ENCODE results near the gene PTPN21. TPM values are rescaled to one million over a fixed set of nuclear protein-coding genes. Genes with fewer than 3 reads are reported as not detected.
A peak's percentile ranks its signal among the peaks of the same experiment; 100 is the strongest.

The PTPN21 gene
- total and polyA plus RNA-seq, 8 donors = 5.0 to 13.6 (median 10.5) TPM

GRCh38 chr14:88551980-88552431 lies 2.8 kb downstream of the PTPN21 start:
- no peaks in the 10 kb centered on the region for H3K27me3 ChIP-seq
- no peak for TF ChIP-seq CTCF (IDR thresholded peaks at IDR 0.05)
- DNase-seq (peak in 4 of 6 donors; percentile 18 to 67 (median 46)), ATAC-seq (peak; percentile 2 to 36 (median 24)), FAIRE-seq (no peak)
- 1 to 3% methylated on average over 23 of the region's 23 CpGs for WGBS, 2 donors
- peak overlapping the region; percentile 44 to 72 (median 51) for H3K4me3 ChIP-seq
- intact Hi-C loops (cut with DNase I) = loop anchor here in 1 of 3 donors (10.0 kb wide), 2 partner anchors 57 to 357 kb away; no protein-coding TSS in a partner anchor
- H3K27ac ChIP-seq = peak overlapping the region in 3 of 4 donors; percentile 11 to 71 (median 56)
- H3K4me1 ChIP-seq = peaks cover 8 to 33% (median 16%) of the 10 kb centered on the region in 3 donors
- H3K36me3 ChIP-seq = peaks cover 0 to 13% (median 0%) of the 10 kb centered on the region in 3 donors
- H3K9me3 ChIP-seq = no peaks in the 10 kb centered on the region

GRCh38 chr14:88551094-88551870 lies 3.5 kb downstream of the PTPN21 start:
- FAIRE-seq = no peak

GRCh38 chr14:88550078-88550477 lies 4.7 kb downstream of the PTPN21 start:
- ATAC-seq (no peak), FAIRE-seq (no peak), DNase-seq (peak in 1 of 6 donors; percentile 51)
- no peaks in the 10 kb centered on the region for H3K9me3 ChIP-seq
- H3K27me3 ChIP-seq = no peaks in the 10 kb centered on the region
- no peak for TF ChIP-seq CTCF (IDR thresholded peaks at IDR 0.05)
- peaks cover 0 to 20% (median 0%) of the 10 kb centered on the region in 3 donors for H3K36me3 ChIP-seq
- H3K27ac ChIP-seq = no peak overlapping the region
- WGBS, 2 donors = 88 to 96% methylated on average over 15 of the region's 15 CpGs
- intact Hi-C loops (cut with DNase I) = loop anchor here in 1 of 3 donors (10.0 kb wide), 2 partner anchors 55 to 355 kb away; no protein-coding TSS in a partner anchor
- H3K4me3 ChIP-seq = no peak overlapping the region
- H3K4me1 ChIP-seq = peaks cover 8 to 28% (median 16%) of the 10 kb centered on the region in 3 donors

More at GRCh38 chr14:88551094-88551870, 3.5 kb downstream of the PTPN21 start:
- Histone ChIP-seq H3K27me3 (no peaks in the 10 kb centered on the region), H3K36me3 (peaks cover 0 to 13% (median 0%) of the 10 kb centered on the region in 3 donors), H3K9me3 (no peaks in the 10 kb centered on the region), H3K4me3 (peak overlapping the region; percentile 44 to 72 (median 51)), H3K4me1 (peaks cover 8 to 33% (median 16%) of the 10 kb centered on the region in 3 donors), H3K27ac (peak overlapping the region; percentile 11 to 71 (median 49))
- intact Hi-C loops (cut with DNase I) = loop anchor here in 1 of 3 donors (10.0 kb wide), 2 partner anchors 56 to 356 kb away; no protein-coding TSS in a partner anchor
- ATAC-seq (peak; percentile 82 to 92 (median 86)), DNase-seq (peak; percentile 77 to 93 (median 83))
- TF ChIP-seq CTCF (IDR thresholded peaks at IDR 0.05) = peak in 2 of 4 donors; percentile 11 to 14
- WGBS, 2 donors = 3 to 4% methylated on average over 50 of the region's 50 CpGs

GRCh38 chr14:88547386-88547780 lies 7.4 kb downstream of the PTPN21 start:
- no peaks in the 10 kb centered on the region for H3K27me3 ChIP-seq
- peaks cover 0 to 20% (median 0%) of the 10 kb centered on the region in 3 donors for H3K36me3 ChIP-seq
- intact Hi-C loops (cut with DNase I) = no loop called here
- no peak for TF ChIP-seq CTCF (IDR thresholded peaks at IDR 0.05)
- H3K27ac ChIP-seq = no peak overlapping the region
- FAIRE-seq (no peak), ATAC-seq (no peak), DNase-seq (no peak)
- H3K9me3 ChIP-seq = no peaks in the 10 kb centered on the region
- WGBS, 2 donors = 89 to 98% methylated on average over 3 of the region's 3 CpGs
- H3K4me1 ChIP-seq = peaks cover 6 to 22% (median 12%) of the 10 kb centered on the region in 3 donors
- no peak overlapping the region for H3K4me3 ChIP-seq
